Measurements from ENCODE around the gene SIX1. TPM values are rescaled to one million over a fixed set of nuclear protein-coding genes. Genes with fewer than 3 reads are reported as not detected.

SIX1 gene
- total and polyA plus RNA-seq, 2 of the 13 experiments (the other 11 are each of a cell fraction or from before 2014, with no cell fraction given): 1.7 to 6.5 TPM

GRCh38 chr14:60639674-60640073 lies 9.6 kb downstream of the SIX1 start:
- no TSS peak for BruUV-seq (replicated peaks)

More at GRCh38 chr14:60639674-60640073, 9.6 kb downstream of the SIX1 start:
- in situ Hi-C loops (cut with HindIII; ENCODE audit: extremely low pct_ligation_motif_present, low pct_unique_long_range_greater_than_20kb): no loop called here
- Histone ChIP-seq H3K27ac (ENCODE audit: extremely low read length, insufficient read depth, low read length) (no peak overlapping the region), H3K4me2 (ENCODE audit: low read depth, low read length) (no peak overlapping the region), H3K79me2 (ENCODE audit: insufficient read depth, low read length) (peaks cover 4% of the 10 kb centered on the region), H3K36me3 (replicated peaks in 1 of 2; ENCODE audit: control insufficient read depth in 1 of 2, insufficient read depth in 2 of 2, low read length in 2 of 2) (no peaks in the 10 kb centered on the region), H3K27me3 (ENCODE audit: control insufficient read depth in 1 of 2, insufficient read depth in 2 of 2, low read length in 2 of 2) (no peaks in the 10 kb centered on the region), H4K20me1 (ENCODE audit: insufficient read depth, low read length) (no peaks in the 10 kb centered on the region), H3K4me3 (replicated peaks in 1 of 3; ENCODE audit: insufficient read depth in 1 of 3, low read depth in 2 of 3, low read length in 3 of 3) (no peak overlapping the region), H2AFZ (ENCODE audit: low read length) (no peak overlapping the region), H3K9me3 (ENCODE audit: low read length) (no peaks in the 10 kb centered on the region), H3K9ac (ENCODE audit: insufficient read depth, low read depth, low read length) (no peak overlapping the region), H3K4me1 (ENCODE audit: insufficient read depth, low read length) (peaks cover 15% of the 10 kb centered on the region)
- TF ChIP-seq ZNF800 (CRISPR knock-in tag; IDR thresholded peaks at IDR 0.05) (no peak), ZNF430 (CRISPR knock-in tag; IDR thresholded peaks at IDR 0.05) (no peak), ZNF570 (CRISPR knock-in tag; IDR thresholded peaks at IDR 0.05; ENCODE audit: borderline replicate concordance) (no peak), CCDC6 (CRISPR knock-in tag; IDR thresholded peaks at IDR 0.05) (no peak), EEA1 (CRISPR knock-in tag; IDR thresholded peaks at IDR 0.05; ENCODE audit: borderline replicate concordance) (no peak), ZNF646 (CRISPR knock-in tag; IDR thresholded peaks at IDR 0.05) (no peak), KAT2B (IDR thresholded peaks at IDR 0.05; ENCODE audit: borderline replicate concordance, low read depth, low read length) (no peak), PBX2 (CRISPR knock-in tag; IDR thresholded peaks at IDR 0.05) (no peak), ZNF234 (CRISPR knock-in tag; conservative IDR thresholded peaks at IDR 0.05) (no peak)
- ChIA-PET CTCF (ENCODE audit: low intra/inter-chr PET ratio, low total read pairs) (interaction anchor here (0.8 kb wide), 1 partner anchor 14 kb away, joined by 3 read pairs; no protein-coding TSS in a partner anchor), POLR2A (no interaction called here)
- FAIRE-seq: no peak
- intact Hi-C loops (cut with micrococcal nuclease; ENCODE audit: unreplicated experiment): no loop called here
- 0% methylated on average over 1 of the region's 1 CpG for WGBS (ENCODE audit: low lambda C conversion rate)
- ATAC-seq: no peak
- no peak for DNase-seq (ENCODE audit: low spot score)
